SU-DHL-6 (cell line): ENCODE measurements around the gene MRPL4.

Experiments
- H2AFZ ChIP-seq: fragments of 200-600 bp; sonication (generic); 2 replicates; pipeline ENCODE4 v1.6.1; 2014; ENCODE audit warnings: low read depth, mild to moderate bottlenecking, moderate library complexity, mixed read lengths, antibody characterized with exemption, low read length; ENCODE audit not compliant: severe bottlenecking
- H3F3A ChIP-seq: fragments of 200-600 bp; shearing (Covaris generic); 2 replicates; pipeline ENCODE4 v1.6.0; 2016; ENCODE audit warnings: antibody characterized with exemption, mild to moderate bottlenecking; ENCODE audit not compliant: insufficient read depth
- H3K27ac ChIP-seq: fragments of 200-600 bp; sonication (generic); 2 replicates; pipeline ENCODE4 v1.5.1; 2016; ENCODE audit warnings: low read depth, mild to moderate bottlenecking, low read length, moderate library complexity, mixed read lengths
- H3K27me3 ChIP-seq: fragments of 200-600 bp; sonication (generic), shearing (Covaris generic); 2 replicates; pipeline ENCODE4 v1.6.0; 2014; ENCODE audit warnings: mild to moderate bottlenecking, low read length
- H3K36me3 ChIP-seq: fragments of 200-600 bp; sonication (generic); 2 replicates; pipeline ENCODE4 v1.6.1; 2014; ENCODE audit warnings: mild to moderate bottlenecking, low read length, mixed read lengths
- H3K4me2 ChIP-seq: fragments of 300-600, 200-600 bp; shearing (Covaris generic), sonication (generic); 2 replicates; pipeline ENCODE4 v1.6.0; 2014; ENCODE audit warnings: low read length, low read depth, mild to moderate bottlenecking; ENCODE audit not compliant: poor library complexity, severe bottlenecking
- H3K4me3 ChIP-seq: fragments of 200-600 bp; sonication (generic); 2 replicates; pipeline ENCODE4 v1.5.1; 2014; ENCODE audit warnings: antibody characterized with exemption, low read length, mild to moderate bottlenecking, mixed read lengths; ENCODE audit not compliant: insufficient read depth, poor library complexity, severe bottlenecking
- H3K79me2 ChIP-seq: fragments of 200-600 bp; sonication (generic); 2 replicates; pipeline ENCODE4 v1.6.1; 2014; ENCODE audit warnings: mild to moderate bottlenecking, low read length, moderate library complexity; ENCODE audit not compliant: insufficient read depth
- H3K9ac ChIP-seq: fragments of 200-600 bp; sonication (generic); 2 replicates; pipeline ENCODE4 v1.7.0; 2014; ENCODE audit warnings: mild to moderate bottlenecking, low read length
- H3K9me2 ChIP-seq: fragments of 200-600 bp; sonication (generic); replicated peaks from 2 replicates; pipeline ENCODE4 v1.6.1; 2014; ENCODE audit warnings: low read length; ENCODE audit not compliant: insufficient read depth
- H3K9me3 ChIP-seq: fragments of 200-600 bp; sonication (generic); 2 replicates; pipeline ENCODE4 v1.6.1; 2014; ENCODE audit warnings: low read length, mixed read lengths; ENCODE audit not compliant: insufficient read depth
- H4K20me1 ChIP-seq: fragments of 200-600 bp; sonication (generic); 2 replicates; pipeline ENCODE4 v1.6.1; 2014; ENCODE audit warnings: low read depth, mild to moderate bottlenecking, antibody characterized with exemption, low read length, moderate library complexity, mixed read lengths
- EZH2phosphoT487 ChIP-seq: fragments of 200-600 bp; sonication (generic), shearing (Covaris generic); conservative IDR thresholded peaks from 2 replicates; pipeline ENCODE4 v1.6.1; 2018; ENCODE audit warnings: mild to moderate bottlenecking, antibody characterized with exemption, low read length, moderate library complexity, mixed read lengths
- TF ChIP-seq, protein P1 (sequence below): fragments of 200-600 bp; sonication (generic); IDR thresholded peaks from one replicate; pipeline ENCODE4 v1.5.1; 2017; ENCODE audit warnings: antibody characterized with exemption, mild to moderate bottlenecking, low read length, moderate library complexity; ENCODE audit not compliant: insufficient read depth, poor library complexity, severe bottlenecking

MRPL4 gene

DNA sequence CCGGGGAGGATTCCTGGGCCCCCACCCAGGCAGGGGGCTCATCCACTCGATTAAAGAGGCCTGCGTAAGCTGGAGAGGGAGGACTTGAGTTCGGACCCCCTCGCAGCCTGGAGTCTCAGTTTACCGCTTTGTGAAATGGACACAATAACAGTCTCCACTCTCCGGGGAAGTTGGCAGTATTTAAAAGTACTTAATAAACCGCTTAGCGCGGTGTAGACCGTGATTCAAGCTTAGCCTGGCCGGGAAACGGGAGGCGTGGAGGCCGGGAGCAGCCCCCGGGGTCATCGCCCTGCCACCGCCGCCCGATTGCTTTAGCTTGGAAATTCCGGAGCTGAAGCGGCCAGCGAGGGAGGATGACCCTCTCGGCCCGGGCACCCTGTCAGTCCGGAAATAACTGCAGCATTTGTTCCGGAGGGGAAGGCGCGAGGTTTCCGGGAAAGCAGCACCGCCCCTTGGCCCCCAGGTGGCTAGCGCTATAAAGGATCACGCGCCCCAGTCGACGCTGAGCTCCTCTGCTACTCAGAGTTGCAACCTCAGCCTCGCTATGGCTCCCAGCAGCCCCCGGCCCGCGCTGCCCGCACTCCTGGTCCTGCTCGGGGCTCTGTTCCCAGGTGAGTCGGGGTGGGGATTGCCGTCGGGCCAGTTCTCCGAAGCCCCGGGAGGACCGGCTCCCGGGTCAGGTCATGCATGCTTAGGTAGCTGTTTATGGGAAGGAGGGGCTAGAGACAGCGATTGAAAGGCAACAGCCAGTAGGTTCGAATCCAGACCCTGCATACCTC lies 18.8 kb downstream of the MRPL4 start, which contains the start of gene ICAM1:
TSS of gene ICAM1 (plus strand) at position 505 of the 779 bp plus-strand sequence. CDS start at position 545, 40 bp downstream.
- Histone ChIP-seq H3K9me2 (no peaks in the 10 kb centered on the region), H3K36me3 (no peaks in the 10 kb centered on the region), H3K4me2 (peak within 1 kb of the TSS; percentile 95), H3K27ac (peak within 1 kb of the TSS; percentile 93), H4K20me1 (no peaks in the 10 kb centered on the region), H2AFZ (peak within 1 kb of the TSS; percentile 66), H3K9me3 (no peaks in the 10 kb centered on the region), H3K9ac (peak within 1 kb of the TSS; percentile 79), H3K79me2 (peaks cover 18% of the 10 kb centered on the region; the same call in 1 of the 2 replicates), H3F3A (peaks cover 17% of the 10 kb centered on the region), H3K27me3 (no peaks in the 10 kb centered on the region), H3K4me3 (peak within 1 kb of the TSS; percentile 71)
- no peak for TF ChIP-seq EZH2phosphoT487
- TF ChIP-seq, protein P1, sequence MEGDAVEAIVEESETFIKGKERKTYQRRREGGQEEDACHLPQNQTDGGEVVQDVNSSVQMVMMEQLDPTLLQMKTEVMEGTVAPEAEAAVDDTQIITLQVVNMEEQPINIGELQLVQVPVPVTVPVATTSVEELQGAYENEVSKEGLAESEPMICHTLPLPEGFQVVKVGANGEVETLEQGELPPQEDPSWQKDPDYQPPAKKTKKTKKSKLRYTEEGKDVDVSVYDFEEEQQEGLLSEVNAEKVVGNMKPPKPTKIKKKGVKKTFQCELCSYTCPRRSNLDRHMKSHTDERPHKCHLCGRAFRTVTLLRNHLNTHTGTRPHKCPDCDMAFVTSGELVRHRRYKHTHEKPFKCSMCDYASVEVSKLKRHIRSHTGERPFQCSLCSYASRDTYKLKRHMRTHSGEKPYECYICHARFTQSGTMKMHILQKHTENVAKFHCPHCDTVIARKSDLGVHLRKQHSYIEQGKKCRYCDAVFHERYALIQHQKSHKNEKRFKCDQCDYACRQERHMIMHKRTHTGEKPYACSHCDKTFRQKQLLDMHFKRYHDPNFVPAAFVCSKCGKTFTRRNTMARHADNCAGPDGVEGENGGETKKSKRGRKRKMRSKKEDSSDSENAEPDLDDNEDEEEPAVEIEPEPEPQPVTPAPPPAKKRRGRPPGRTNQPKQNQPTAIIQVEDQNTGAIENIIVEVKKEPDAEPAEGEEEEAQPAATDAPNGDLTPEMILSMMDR, result no peak

DNA sequence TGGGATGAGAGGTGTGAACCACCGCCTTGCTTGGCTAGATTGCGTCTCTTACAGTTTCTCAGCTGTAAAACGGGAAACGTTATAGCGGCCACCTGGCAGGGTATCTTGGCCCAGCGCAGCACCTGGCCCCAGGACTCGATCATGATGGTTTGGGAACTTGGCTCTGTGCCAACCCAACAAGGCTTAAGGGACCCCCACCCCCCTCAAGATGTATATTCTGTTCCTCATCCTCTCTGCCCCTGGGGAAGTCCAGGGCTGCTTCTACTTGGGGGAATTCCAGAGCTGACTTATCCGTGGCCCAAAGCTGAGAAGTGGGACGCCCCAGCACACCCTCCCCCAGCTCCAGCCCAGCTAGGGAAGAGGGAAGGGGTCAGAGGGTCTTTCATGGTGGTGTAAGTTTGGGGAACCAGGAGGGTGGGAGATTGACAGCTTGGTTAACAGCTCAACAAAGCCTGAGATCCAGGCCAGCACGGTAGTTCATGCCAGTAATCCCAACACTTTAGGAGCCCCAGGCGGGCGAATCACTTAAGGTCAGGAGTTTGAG lies 19.6 kb downstream of the MRPL4 start:
- no peak for TF ChIP-seq EZH2phosphoT487
- TF ChIP-seq, protein P1, result no peak
- peaks cover 17% of the 10 kb centered on the region for H3F3A ChIP-seq
- no peaks in the 10 kb centered on the region for H3K9me2 ChIP-seq
- H3K27ac ChIP-seq, result peak overlapping the region; percentile 93
- no peaks in the 10 kb centered on the region for H3K36me3 ChIP-seq
- no peak overlapping the region for H2AFZ ChIP-seq
- H4K20me1 ChIP-seq, result no peaks in the 10 kb centered on the region
- no peaks in the 10 kb centered on the region for H3K27me3 ChIP-seq
- no peaks in the 10 kb centered on the region for H3K9me3 ChIP-seq
- peaks cover 18% of the 10 kb centered on the region; the same call in 1 of the 2 replicates for H3K79me2 ChIP-seq
- peak overlapping the region; percentile 95 for H3K4me2 ChIP-seq
- H3K4me3 ChIP-seq, result peak overlapping the region; percentile 71
- peak overlapping the region; percentile 79 for H3K9ac ChIP-seq

DNA sequence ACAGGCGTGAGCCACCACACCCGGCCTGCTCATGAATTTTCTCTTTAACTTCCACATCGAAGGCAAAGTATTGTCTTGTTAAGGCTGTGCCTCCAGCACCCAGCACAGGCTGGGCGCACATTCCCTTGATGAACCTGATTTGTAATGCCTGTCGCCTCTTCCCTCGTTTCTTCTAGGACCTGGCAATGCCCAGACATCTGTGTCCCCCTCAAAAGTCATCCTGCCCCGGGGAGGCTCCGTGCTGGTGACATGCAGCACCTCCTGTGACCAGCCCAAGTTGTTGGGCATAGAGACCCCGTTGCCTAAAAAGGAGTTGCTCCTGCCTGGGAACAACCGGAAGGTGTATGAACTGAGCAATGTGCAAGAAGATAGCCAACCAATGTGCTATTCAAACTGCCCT lies 22.6 kb downstream of the MRPL4 start:
- no peak overlapping the region for H3K27ac ChIP-seq

More for the DNA sequence above, 22.6 kb downstream of the MRPL4 start:
- H3K27me3 ChIP-seq, result no peaks in the 10 kb centered on the region
- no peaks in the 10 kb centered on the region for H4K20me1 ChIP-seq
- peaks cover 16% of the 10 kb centered on the region for H3F3A ChIP-seq
- H3K4me2 ChIP-seq, result no peak overlapping the region
- H3K9me2 ChIP-seq, result no peaks in the 10 kb centered on the region
- no peak for TF ChIP-seq EZH2phosphoT487
- TF ChIP-seq, protein P1, result no peak
- no peak overlapping the region for H3K9ac ChIP-seq
- H3K4me3 ChIP-seq, result no peak overlapping the region
- no peaks in the 10 kb centered on the region for H3K36me3 ChIP-seq
- no peak overlapping the region for H2AFZ ChIP-seq
- H3K9me3 ChIP-seq, result no peaks in the 10 kb centered on the region
- H3K79me2 ChIP-seq, result peaks cover 22% of the 10 kb centered on the region; the same call in 1 of the 2 replicates
